ENCODE data around the gene MRPL17. TPM values are rescaled to one million over a fixed set of nuclear protein-coding genes. Genes with fewer than 3 reads are reported as not detected.

MRPL17 gene
- total RNA-seq (2022; extraction: Qiagen RNA extraction; ENCODE audit: low read depth) = 96.4 to 125 TPM (median 98.2 TPM) in 5 replicates

GRCh38 chr11:6682936-6683861, at the start of gene MRPL17:
Gene MRPL17 (minus strand): TSS chr11:6683340. CDS start chr11:6683296, 44 bp downstream.

GRCh38 chr11:6655790-6656583, 27.2 kb downstream of the MRPL17 start, which contains the start of gene DCHS1:
Gene DCHS1 (minus strand): TSS chr11:6655809. CDS start chr11:6641613, 14,196 bp downstream.

Other genes with a start within 250 kb of the MRPL17 start
- 0.32 to 1.4 TPM (median 0.49 TPM) in 5 replicates for gene HPX, start 242.4 kb downstream of the MRPL17 start, total RNA-seq (2022; extraction: Qiagen RNA extraction; ENCODE audit: low read depth)
- 14.9 to 21.1 TPM (median 18.1 TPM) in 5 replicates for gene TRIM3, start 209.4 kb downstream of the MRPL17 start, total RNA-seq (2022; extraction: Qiagen RNA extraction; ENCODE audit: low read depth)
- gene ARFIP2, start 202.0 kb downstream of the MRPL17 start, total RNA-seq (2022; extraction: Qiagen RNA extraction; ENCODE audit: low read depth) = 54.9 to 61.4 TPM (median 59.2 TPM) in 5 replicates
- 26.4 to 38.9 TPM (median 37.1 TPM) in 5 replicates for gene TIMM10B, start 201.8 kb downstream of the MRPL17 start, total RNA-seq (2022; extraction: Qiagen RNA extraction; ENCODE audit: low read depth)
- gene DNHD1, start 186.1 kb downstream of the MRPL17 start, total RNA-seq (2022; extraction: Qiagen RNA extraction; ENCODE audit: low read depth) = 3.3 to 3.7 TPM (median 3.5 TPM) in 5 replicates
- gene RRP8, start 79.7 kb downstream of the MRPL17 start, total RNA-seq (2022; extraction: Qiagen RNA extraction; ENCODE audit: low read depth) = 27.9 to 37.6 TPM (median 34.3 TPM) in 5 replicates
- gene ILK, start 79.6 kb downstream of the MRPL17 start, total RNA-seq (2022; extraction: Qiagen RNA extraction; ENCODE audit: low read depth) = 105 to 120 TPM (median 114 TPM) in 5 replicates
- gene TAF10, start 71.1 kb downstream of the MRPL17 start, total RNA-seq (2022; extraction: Qiagen RNA extraction; ENCODE audit: low read depth) = 189 to 236 TPM (median 228 TPM) in 5 replicates
- gene TPP1, start 63.9 kb downstream of the MRPL17 start, total RNA-seq (2022; extraction: Qiagen RNA extraction; ENCODE audit: low read depth) = 45.1 to 54.1 TPM (median 49.2 TPM) in 5 replicates
- gene DCHS1, start 27.5 kb downstream of the MRPL17 start, total RNA-seq (2022; extraction: Qiagen RNA extraction; ENCODE audit: low read depth) = 0.11 to 0.16 TPM (median 0.14 TPM) in 5 replicates
- 0.05 to 0.09 TPM (median 0.06 TPM) in 3 of 5 replicates, not detected in the others for gene OR2AG2, start 88.6 kb upstream of the MRPL17 start, total RNA-seq (2022; extraction: Qiagen RNA extraction; ENCODE audit: low read depth)
- not detected in 5 replicates for gene OR2AG1, start 99.7 kb upstream of the MRPL17 start, total RNA-seq (2022; extraction: Qiagen RNA extraction; ENCODE audit: low read depth)
- not detected in 5 replicates for gene OR6A2, start 116.3 kb upstream of the MRPL17 start, total RNA-seq (2022; extraction: Qiagen RNA extraction; ENCODE audit: low read depth)
- gene OR10A5, start 162.3 kb upstream of the MRPL17 start, total RNA-seq (2022; extraction: Qiagen RNA extraction; ENCODE audit: low read depth) = not detected in 5 replicates
- not detected in 5 replicates for gene OR10A2, start 179.7 kb upstream of the MRPL17 start, total RNA-seq (2022; extraction: Qiagen RNA extraction; ENCODE audit: low read depth)
- not detected in 5 replicates for gene OR10A4, start 193.3 kb upstream of the MRPL17 start, total RNA-seq (2022; extraction: Qiagen RNA extraction; ENCODE audit: low read depth)
- not detected in 5 replicates for gene OR2D2, start 209.2 kb upstream of the MRPL17 start, total RNA-seq (2022; extraction: Qiagen RNA extraction; ENCODE audit: low read depth)
- not detected in 5 replicates for gene OR2D3, start 237.7 kb upstream of the MRPL17 start, total RNA-seq (2022; extraction: Qiagen RNA extraction; ENCODE audit: low read depth)
- gene ZNF215, start 243.1 kb upstream of the MRPL17 start, total RNA-seq (2022; extraction: Qiagen RNA extraction; ENCODE audit: low read depth) = 1.0 to 1.5 TPM (median 1.3 TPM) in 5 replicates